Kidney epithelial cell (primary cell): ENCODE measurements around the gene KSR2. TPM values are rescaled to one million over a fixed set of nuclear protein-coding genes. Genes with fewer than 3 reads are reported as not detected.
A peak's percentile ranks its signal among the peaks of the same experiment; 100 is the strongest.

Source experiments
- DNase-seq: peaks from one replicate; pipeline ENCODE4 v3.0.0-alpha.2; 2010; ENCODE audit warnings: low read depth
- H3K27me3 ChIP-seq: 2 replicates; pipeline ENCODE4 v1.6.0; 2011; ENCODE audit warnings: low read length; ENCODE audit not compliant: control insufficient read depth, insufficient read depth
- H3K36me3 ChIP-seq: 2 replicates; pipeline ENCODE4 v1.5.1; 2011; ENCODE audit warnings: low read length; ENCODE audit not compliant: control insufficient read depth, insufficient read depth
- H3K4me3 ChIP-seq: 2 replicates; pipeline ENCODE4 v1.5.1; 2011; ENCODE audit warnings: low read depth, mild to moderate bottlenecking, control low read depth, low read length
- total RNA-seq: library from RNA; depleted of rRNA; stranded (reverse); fragments of >200 nt; gene quantifications from 2 replicates; pipeline ENCODE4 v1.2.3, GENCODE V29; 2015
- TF ChIP-seq, protein P1 (sequence below): IDR thresholded peaks from 2 replicates; pipeline ENCODE4 v1.5.1; 2011; ENCODE audit warnings: mild to moderate bottlenecking, moderate library complexity, low read length, control low read depth, inconsistent platforms; ENCODE audit not compliant: insufficient read depth, poor library complexity, severe bottlenecking

KSR2 gene
- total RNA-seq, 1 donor from 2014 or later, result 0.29 TPM

DNA sequence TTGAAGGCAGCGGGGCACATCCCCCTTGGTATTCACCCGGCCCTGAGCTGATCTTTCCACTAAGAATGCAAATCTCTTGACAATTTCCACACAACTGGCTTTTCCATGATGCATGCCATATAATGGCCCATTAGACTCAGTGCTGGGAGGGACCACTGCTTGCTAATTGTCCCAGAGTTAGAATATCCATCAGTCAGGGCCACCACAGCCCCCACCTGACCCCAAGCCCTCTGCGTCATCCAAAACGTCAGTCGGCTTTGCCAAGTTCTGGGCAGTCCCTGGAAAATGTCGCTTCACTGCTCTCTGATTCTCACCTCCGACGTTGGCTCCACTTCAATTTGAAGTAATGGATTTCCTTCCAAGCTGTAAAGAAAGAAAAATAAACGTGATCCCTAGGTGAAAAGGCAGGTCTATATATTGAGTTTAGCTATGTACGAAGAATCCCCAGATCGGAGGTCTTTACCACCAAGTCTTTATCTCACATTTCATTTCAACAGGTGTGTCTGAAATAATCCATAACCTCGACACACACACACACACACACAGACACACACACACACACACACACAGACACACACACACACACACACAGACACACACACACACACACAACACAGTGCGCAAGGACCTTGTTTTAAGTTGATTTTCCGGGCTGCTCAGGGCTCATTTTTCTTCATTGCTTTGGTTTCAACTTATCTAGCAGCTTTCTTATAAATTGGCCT lies 441.9 kb downstream of the KSR2 start:
- no peak overlapping the region for H3K4me3 ChIP-seq
- peak; percentile 10 for DNase-seq
- TF ChIP-seq, protein P1, sequence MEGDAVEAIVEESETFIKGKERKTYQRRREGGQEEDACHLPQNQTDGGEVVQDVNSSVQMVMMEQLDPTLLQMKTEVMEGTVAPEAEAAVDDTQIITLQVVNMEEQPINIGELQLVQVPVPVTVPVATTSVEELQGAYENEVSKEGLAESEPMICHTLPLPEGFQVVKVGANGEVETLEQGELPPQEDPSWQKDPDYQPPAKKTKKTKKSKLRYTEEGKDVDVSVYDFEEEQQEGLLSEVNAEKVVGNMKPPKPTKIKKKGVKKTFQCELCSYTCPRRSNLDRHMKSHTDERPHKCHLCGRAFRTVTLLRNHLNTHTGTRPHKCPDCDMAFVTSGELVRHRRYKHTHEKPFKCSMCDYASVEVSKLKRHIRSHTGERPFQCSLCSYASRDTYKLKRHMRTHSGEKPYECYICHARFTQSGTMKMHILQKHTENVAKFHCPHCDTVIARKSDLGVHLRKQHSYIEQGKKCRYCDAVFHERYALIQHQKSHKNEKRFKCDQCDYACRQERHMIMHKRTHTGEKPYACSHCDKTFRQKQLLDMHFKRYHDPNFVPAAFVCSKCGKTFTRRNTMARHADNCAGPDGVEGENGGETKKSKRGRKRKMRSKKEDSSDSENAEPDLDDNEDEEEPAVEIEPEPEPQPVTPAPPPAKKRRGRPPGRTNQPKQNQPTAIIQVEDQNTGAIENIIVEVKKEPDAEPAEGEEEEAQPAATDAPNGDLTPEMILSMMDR, result no peak

DNA sequence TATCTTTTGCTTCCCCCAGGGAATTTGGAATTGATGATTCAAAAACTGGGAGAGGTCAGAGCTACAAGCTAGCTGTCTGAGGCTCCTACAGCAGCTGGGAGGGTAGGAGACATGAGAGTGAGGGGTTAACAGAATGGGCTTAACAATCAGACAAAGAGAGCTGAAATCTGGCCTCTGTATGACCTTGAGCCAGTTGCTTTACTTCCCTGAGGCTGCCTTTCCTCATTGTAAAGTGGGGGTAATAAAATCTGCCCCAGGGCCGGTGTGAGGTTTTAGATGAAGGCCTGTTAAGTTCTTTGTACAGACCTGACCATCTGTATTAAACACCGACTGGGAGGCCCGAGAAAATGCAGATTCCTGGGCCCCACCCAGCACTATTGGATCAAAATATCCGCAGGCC lies 443.0 kb downstream of the KSR2 start:
- TF ChIP-seq, protein P1, result no peak
- no peak for DNase-seq
- H3K36me3 ChIP-seq, result no peaks in the 10 kb centered on the region
- H3K27me3 ChIP-seq, result no peaks in the 10 kb centered on the region
- H3K4me3 ChIP-seq, result no peak overlapping the region

More for the DNA sequence above, 441.9 kb downstream of the KSR2 start:
- no peaks in the 10 kb centered on the region for H3K36me3 ChIP-seq
- H3K27me3 ChIP-seq, result no peaks in the 10 kb centered on the region

GRCh38 chr12:117524806-117525205 lies 444.0 kb downstream of the KSR2 start:
- no peak overlapping the region for H3K4me3 ChIP-seq
- no peaks in the 10 kb centered on the region for H3K27me3 ChIP-seq
- DNase-seq, result no peak
- H3K36me3 ChIP-seq, result no peaks in the 10 kb centered on the region
- TF ChIP-seq, protein P1, result no peak

- TF ChIP-seq, protein P1, result no peak
- H3K36me3 ChIP-seq, result no peaks in the 10 kb centered on the region
- H3K27me3 ChIP-seq, result no peaks in the 10 kb centered on the region
- no peak for DNase-seq
- no peak overlapping the region for H3K4me3 ChIP-seq
Measured at GRCh38 chr12:117523971-117524370, 444.8 kb downstream of the KSR2 start.

DNA sequence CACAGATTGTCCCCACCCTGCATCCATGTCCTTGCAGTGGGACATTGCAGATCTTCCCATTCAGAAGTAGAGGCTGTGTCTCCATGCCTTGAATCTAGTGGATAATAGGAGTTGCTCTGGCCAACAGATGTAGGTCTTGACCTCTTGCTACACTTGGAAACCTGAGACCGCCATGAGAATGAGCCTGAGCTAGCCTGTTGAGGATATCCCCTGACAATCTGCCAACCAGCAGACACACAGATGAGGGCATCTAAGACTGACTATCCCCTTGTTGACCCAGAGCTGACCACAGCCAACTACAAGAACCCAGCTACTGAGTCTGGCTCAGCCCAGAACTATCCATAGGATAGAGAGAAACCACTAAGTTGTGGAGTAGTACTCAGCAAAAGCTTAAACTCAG lies 446.2 kb downstream of the KSR2 start:
- TF ChIP-seq, protein P1, result no peak
- DNase-seq, result no peak
- Histone ChIP-seq H3K27me3 (no peaks in the 10 kb centered on the region), H3K36me3 (no peaks in the 10 kb centered on the region), H3K4me3 (no peak overlapping the region)

- TF ChIP-seq, protein P1, result no peak
- DNase-seq, result no peak
- H3K4me3 ChIP-seq, result no peak overlapping the region
- H3K27me3 ChIP-seq, result no peaks in the 10 kb centered on the region
- no peaks in the 10 kb centered on the region for H3K36me3 ChIP-seq
Measured at GRCh38 chr12:117521867-117522266, 446.9 kb downstream of the KSR2 start.
